Neural crest cell (in vitro differentiated cells): Measurements from ENCODE around the gene TRMU. TPM values are rescaled to one million over a fixed set of nuclear protein-coding genes. Genes with fewer than 3 reads are reported as not detected.

ENCODE experiments used
- DNase-seq: peaks from one replicate; pipeline ENCODE4 v3.0.0; 2021; ENCODE audit warnings: low read depth, mixed read lengths, low spot score
- H3K27ac Mint-ChIP-seq: one replicate; pipeline ENCODE4 v1.8.0; 2021; ENCODE audit warnings: mild to moderate bottlenecking, mixed read lengths; ENCODE audit not compliant: unreplicated experiment
- H3K27me3 Mint-ChIP-seq: 2 replicates; pipeline ENCODE4 v1.8.0; 2021; ENCODE audit warnings: low read depth, mild to moderate bottlenecking, mixed read lengths
- H3K36me3 Mint-ChIP-seq: 2 replicates; pipeline ENCODE4 v1.8.0; 2021; ENCODE audit warnings: low read depth, mild to moderate bottlenecking, mixed read lengths
- H3K4me1 Mint-ChIP-seq: 2 replicates; pipeline ENCODE4 v1.8.0; 2021; ENCODE audit warnings: mixed read lengths
- H3K4me3 Mint-ChIP-seq: one replicate; pipeline ENCODE4 v1.8.0; 2021; ENCODE audit warnings: mild to moderate bottlenecking, mixed read lengths
- H3K9me3 Mint-ChIP-seq: 2 replicates; pipeline ENCODE4 v1.8.0; 2021; ENCODE audit warnings: mixed read lengths
- CTCF ChIP-seq: fragments of 200-600 bp; sonication (generic); conservative IDR thresholded peaks from 2 replicates; pipeline ENCODE4 v1.5.0; 2021; ENCODE audit warnings: antibody characterized with exemption, mild to moderate bottlenecking
- total RNA-seq: library from RNA; stranded (reverse); gene quantifications from 2 replicates; pipeline ENCODE4 v1.2.1, GENCODE V29; 2021

Gene TRMU
- total RNA-seq, 1 donor from 2014 or later = 87.0 TPM

- H3K4me3 Mint-ChIP-seq = no peak overlapping the region
- peak; percentile 63 for DNase-seq
- no peaks in the 10 kb centered on the region for H3K4me1 Mint-ChIP-seq
- H3K27me3 Mint-ChIP-seq = peaks cover 12% of the 10 kb centered on the region
- H3K36me3 Mint-ChIP-seq = no peaks in the 10 kb centered on the region
- H3K9me3 Mint-ChIP-seq = no peaks in the 10 kb centered on the region
- peak; percentile 81 for TF ChIP-seq CTCF
- H3K27ac Mint-ChIP-seq = no peak overlapping the region
Observed at GRCh38 chr22:46367707-46368191, 32.2 kb downstream of the TRMU start.

GRCh38 chr22:46368422-46368821 lies 32.9 kb downstream of the TRMU start:
- no peak overlapping the region for H3K4me3 Mint-ChIP-seq
- no peak for DNase-seq
- no peaks in the 10 kb centered on the region for H3K9me3 Mint-ChIP-seq
- H3K36me3 Mint-ChIP-seq = no peaks in the 10 kb centered on the region
- peaks cover 16% of the 10 kb centered on the region for H3K27me3 Mint-ChIP-seq
- H3K27ac Mint-ChIP-seq = no peak overlapping the region
- no peak for TF ChIP-seq CTCF
- no peaks in the 10 kb centered on the region for H3K4me1 Mint-ChIP-seq

GRCh38 chr22:46368871-46369715 lies 33.6 kb downstream of the TRMU start:
- H3K36me3 Mint-ChIP-seq = no peaks in the 10 kb centered on the region
- H3K27ac Mint-ChIP-seq = no peak overlapping the region
- no peak for TF ChIP-seq CTCF
- no peak overlapping the region for H3K4me3 Mint-ChIP-seq
- no peaks in the 10 kb centered on the region for H3K4me1 Mint-ChIP-seq
- H3K9me3 Mint-ChIP-seq = no peaks in the 10 kb centered on the region
- no peak for DNase-seq
- H3K27me3 Mint-ChIP-seq = peaks cover 17% of the 10 kb centered on the region

GRCh38 chr22:46369716-46370583 lies 34.4 kb downstream of the TRMU start:
- no peak overlapping the region for H3K27ac Mint-ChIP-seq
- TF ChIP-seq CTCF = no peak

GRCh38 chr22:46370584-46371291 lies 35.2 kb downstream of the TRMU start:
- no peak for TF ChIP-seq CTCF
- Mint-ChIP-seq H3K36me3 (peaks cover under 1% of the 10 kb centered on the region), H3K4me3 (no peak overlapping the region), H3K27me3 (peaks cover 18% of the 10 kb centered on the region), H3K9me3 (peaks cover under 1% of the 10 kb centered on the region), H3K4me1 (no peaks in the 10 kb centered on the region), H3K27ac (no peak overlapping the region)
- DNase-seq = no peak

More at GRCh38 chr22:46369716-46370583, 34.4 kb downstream of the TRMU start:
- Mint-ChIP-seq H3K4me1 (no peaks in the 10 kb centered on the region), H3K27me3 (peaks cover 18% of the 10 kb centered on the region), H3K4me3 (no peak overlapping the region), H3K36me3 (no peaks in the 10 kb centered on the region), H3K9me3 (no peaks in the 10 kb centered on the region)
- DNase-seq = no peak
